Fibroblast of mammary gland (primary cell): ENCODE results near the gene CACNB2.

ENCODE experiments used
- DNase-seq: peaks from one replicate; pipeline ENCODE4 v3.0.0-alpha.2; 2010; ENCODE audit warnings: low read depth
- H3K4me3 ChIP-seq: 2 replicates; pipeline ENCODE4 v1.5.1; 2011; ENCODE audit warnings: low read depth, mild to moderate bottlenecking, low read length, moderate library complexity; ENCODE audit not compliant: control insufficient read depth
- TF ChIP-seq, protein P1 (sequence below): conservative IDR thresholded peaks from 2 replicates; pipeline ENCODE4 v1.5.1; 2011; ENCODE audit warnings: low read depth, low read length, inconsistent platforms; ENCODE audit not compliant: control insufficient read depth, insufficient read depth

Gene CACNB2

DNA sequence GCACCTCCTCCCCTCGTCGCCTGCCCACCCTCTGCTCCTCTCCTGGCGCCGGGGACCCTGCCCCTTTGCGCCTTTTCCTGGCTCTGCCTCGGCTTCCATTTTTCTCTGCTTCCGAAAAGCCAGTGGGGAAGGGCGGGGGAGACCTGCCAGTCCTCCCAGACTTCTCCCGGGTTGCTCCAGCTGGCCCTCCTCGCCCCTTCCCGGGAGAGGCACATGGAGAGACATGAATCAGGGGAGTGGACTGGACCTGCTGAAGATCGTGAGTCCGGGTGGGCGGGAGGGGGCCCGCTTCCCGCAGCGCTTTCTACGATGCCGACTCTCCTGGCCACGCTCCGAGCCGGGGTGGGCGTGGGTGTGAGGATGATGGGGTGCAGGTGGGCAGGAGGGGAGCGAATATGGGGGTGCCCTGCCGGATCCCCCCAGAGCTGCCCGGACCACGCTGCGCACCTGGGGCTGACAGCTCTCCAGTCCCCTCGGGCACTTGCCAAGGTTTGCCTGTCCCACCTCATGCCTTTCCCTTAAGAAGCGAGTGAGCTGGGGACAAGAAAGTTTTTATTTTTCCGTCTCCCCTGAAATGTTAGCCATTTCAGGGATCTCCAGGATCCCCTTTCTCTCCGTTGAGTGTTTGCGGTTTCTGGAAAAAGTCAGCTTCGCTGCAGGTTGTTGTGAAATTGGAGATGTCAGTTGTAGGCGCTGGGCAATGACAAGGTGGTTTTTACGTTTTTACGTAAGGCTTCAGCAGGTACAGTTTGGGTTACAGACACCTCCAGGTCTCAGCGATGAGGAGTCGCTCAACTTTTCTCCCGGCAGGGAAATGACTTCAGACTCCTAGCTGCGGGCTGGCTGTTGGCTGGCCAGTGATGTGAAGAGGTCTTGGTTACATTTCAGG, 977 bp downstream of the CACNB2 start:
- TF ChIP-seq, protein P1, sequence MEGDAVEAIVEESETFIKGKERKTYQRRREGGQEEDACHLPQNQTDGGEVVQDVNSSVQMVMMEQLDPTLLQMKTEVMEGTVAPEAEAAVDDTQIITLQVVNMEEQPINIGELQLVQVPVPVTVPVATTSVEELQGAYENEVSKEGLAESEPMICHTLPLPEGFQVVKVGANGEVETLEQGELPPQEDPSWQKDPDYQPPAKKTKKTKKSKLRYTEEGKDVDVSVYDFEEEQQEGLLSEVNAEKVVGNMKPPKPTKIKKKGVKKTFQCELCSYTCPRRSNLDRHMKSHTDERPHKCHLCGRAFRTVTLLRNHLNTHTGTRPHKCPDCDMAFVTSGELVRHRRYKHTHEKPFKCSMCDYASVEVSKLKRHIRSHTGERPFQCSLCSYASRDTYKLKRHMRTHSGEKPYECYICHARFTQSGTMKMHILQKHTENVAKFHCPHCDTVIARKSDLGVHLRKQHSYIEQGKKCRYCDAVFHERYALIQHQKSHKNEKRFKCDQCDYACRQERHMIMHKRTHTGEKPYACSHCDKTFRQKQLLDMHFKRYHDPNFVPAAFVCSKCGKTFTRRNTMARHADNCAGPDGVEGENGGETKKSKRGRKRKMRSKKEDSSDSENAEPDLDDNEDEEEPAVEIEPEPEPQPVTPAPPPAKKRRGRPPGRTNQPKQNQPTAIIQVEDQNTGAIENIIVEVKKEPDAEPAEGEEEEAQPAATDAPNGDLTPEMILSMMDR: no peak
- H3K4me3 ChIP-seq: peak overlapping the region; percentile 68

DNA sequence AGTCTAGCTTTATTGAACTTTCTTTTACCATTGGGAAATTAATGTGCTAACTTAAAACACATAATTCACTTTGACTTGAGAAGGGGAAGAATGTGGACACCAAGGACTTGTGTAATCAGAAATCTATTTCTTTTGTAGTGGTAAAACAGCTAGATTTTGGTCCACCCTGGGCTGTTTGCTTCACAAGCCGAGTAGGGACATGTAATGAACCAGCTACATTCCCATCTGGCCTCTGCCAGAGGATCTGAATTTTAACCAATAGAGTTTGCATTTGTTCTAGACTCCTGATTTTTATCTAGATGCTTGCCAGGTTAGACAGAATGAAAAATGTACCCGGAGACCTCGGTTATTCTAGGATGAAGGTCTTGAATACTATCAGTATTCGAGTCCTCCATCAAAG, 1.9 kb downstream of the CACNB2 start:
- peak overlapping the region; percentile 68 for H3K4me3 ChIP-seq

More for the DNA sequence above, 977 bp downstream of the CACNB2 start:
- DNase-seq: peak; percentile 25

DNA sequence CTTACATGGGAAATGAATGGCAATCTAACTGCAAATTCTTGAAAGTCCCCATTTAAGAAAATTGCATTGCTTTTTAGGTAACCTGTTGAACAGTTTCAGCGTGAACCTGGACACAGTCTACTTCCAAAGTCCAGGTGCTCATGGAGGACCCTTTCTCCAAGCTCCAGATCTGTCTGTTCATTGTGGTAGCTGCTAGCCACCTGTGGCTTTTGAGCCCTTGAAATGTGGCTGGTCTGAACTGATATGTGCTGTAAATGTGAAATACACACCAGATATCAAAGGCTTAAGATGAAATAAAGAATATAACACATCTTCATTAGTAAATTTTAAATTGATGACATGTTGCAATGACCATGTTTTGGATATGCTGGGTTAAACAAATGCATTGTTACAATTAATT, 4.2 kb downstream of the CACNB2 start:
- TF ChIP-seq, protein P1: no peak
- no peak overlapping the region for H3K4me3 ChIP-seq
- no peak for DNase-seq

More for the DNA sequence above, 1.9 kb downstream of the CACNB2 start:
- TF ChIP-seq, protein P1: no peak
- DNase-seq: peak; percentile 14

DNA sequence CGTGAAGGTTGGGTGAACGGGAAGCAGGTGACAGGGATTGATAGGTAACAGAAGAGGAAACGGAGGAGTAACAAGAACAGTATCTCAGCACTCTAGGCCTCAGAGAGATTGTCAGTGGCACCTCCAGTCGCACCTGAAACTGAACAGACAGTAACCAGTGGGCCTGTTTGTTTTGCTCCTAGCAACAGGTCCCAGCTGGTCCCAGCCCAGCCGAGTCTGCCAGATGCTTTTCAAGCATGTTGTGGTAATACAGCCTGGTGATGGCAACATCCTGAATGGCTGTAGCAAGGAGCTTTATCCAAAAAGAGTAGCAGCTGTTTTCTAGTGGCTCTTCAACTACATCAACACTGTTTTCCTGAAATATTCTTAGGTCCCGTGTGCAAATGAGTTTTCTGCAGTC, 4.7 kb downstream of the CACNB2 start:
- H3K4me3 ChIP-seq: no peak overlapping the region
- peak; percentile 62 for DNase-seq
- TF ChIP-seq, protein P1: no peak

DNA sequence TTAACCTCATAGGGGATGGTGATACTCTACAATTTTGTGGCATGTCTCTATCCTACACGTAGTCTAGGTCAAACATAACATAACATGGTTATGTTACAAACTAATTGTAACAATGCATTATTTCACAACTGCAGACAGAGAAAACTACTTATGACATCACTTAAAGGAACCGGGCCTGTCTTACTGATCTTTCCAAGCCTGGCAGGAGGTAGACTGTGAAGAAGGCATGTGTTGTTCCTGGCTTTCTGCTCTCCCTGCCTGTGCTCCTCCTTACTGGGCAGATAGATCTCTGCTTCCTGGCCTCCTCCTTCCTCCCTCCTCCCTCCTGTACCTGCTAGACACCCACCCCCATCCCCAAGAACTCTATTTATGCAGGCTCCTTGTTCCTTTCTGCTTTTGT, 5.4 kb downstream of the CACNB2 start:
- no peak overlapping the region for H3K4me3 ChIP-seq
- TF ChIP-seq, protein P1: no peak
- peak; percentile 80 for DNase-seq

DNA sequence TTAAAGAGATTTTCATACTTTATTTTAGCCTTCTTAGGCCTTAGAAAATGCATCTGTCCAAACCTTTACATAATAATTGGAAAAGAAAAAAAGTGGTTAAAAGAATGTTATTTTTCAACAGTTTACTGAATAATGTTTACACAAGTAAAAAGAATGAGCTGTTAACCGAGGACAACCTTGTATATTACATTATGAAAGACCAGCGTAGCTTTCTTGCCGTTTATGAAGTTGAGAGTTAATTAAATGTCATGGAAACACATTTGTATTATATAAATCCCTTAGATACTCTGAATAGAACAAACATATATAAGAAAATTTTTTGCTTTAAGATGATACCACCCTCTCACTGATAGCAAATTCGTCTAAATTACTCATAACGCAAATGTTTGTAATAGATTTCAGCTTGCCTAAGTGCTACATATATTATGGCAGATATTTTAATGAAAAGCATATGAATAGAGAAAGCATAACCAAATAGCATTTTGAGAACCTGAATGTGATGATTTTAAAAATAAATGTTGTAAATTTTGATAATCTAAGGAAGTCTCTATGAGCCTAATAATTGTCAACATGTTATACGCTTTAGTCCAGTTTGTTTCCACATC, 9.1 kb downstream of the CACNB2 start:
- TF ChIP-seq, protein P1: no peak
- DNase-seq: no peak
- no peak overlapping the region for H3K4me3 ChIP-seq
